Stimulated activated CD4-positive, alpha-beta T cell treated with anti-CD3 and anti-CD28 coated beads, Interleukin-2, amount 100 ng/mL, for 48 hours (primary cell): ENCODE results near the gene SPPL2B.
A peak's percentile ranks its signal among the peaks of the same experiment; 100 is the strongest.
"Not testable (repeated sequence)": the region's sequence is repeated elsewhere in the genome, so short reads cannot be mapped to it uniquely, and the experiment has no call there.

ENCODE experiments used
- DNase-seq, 2 donors: peaks; one replicate each; pipeline ENCODE4 v3.0.0-alpha.2; 2020

The SPPL2B gene

GRCh38 chr19:2328401-2329148 lies at the start of gene SPPL2B, which contains the start of gene LSM7:
TSS of gene SPPL2B (plus strand) at chr19:2328684. CDS start at chr19:2328710, 26 bp downstream.
TSS of gene LSM7 (minus strand) at chr19:2328586. CDS start at chr19:2328566, 20 bp downstream.
- peak; percentile 90 to 91 for DNase-seq

GRCh38 chr19:2280633-2281264 lies 47.7 kb upstream of the SPPL2B start:
- no peak for DNase-seq

GRCh38 chr19:2281265-2282061 lies 47.0 kb upstream of the SPPL2B start:
- DNase-seq: not testable (repeated sequence)

GRCh38 chr19:2282062-2282861 lies 46.2 kb upstream of the SPPL2B start, which contains the start of gene PEAK3:
TSS of gene PEAK3 (minus strand) at chr19:2282175. CDS start at chr19:2280931, 1,244 bp downstream.
- no peak for DNase-seq

GRCh38 chr19:2282862-2283237 lies 45.6 kb upstream of the SPPL2B start:
- no peak for DNase-seq

- DNase-seq: no peak
These were observed 44.5 kb upstream of the SPPL2B start for GRCh38 chr19:2283835-2284507.

- DNase-seq: no peak
These were observed 41.9 kb upstream of the SPPL2B start for GRCh38 chr19:2286402-2287140.

- no peak for DNase-seq
These were observed 40.7 kb upstream of the SPPL2B start for GRCh38 chr19:2287585-2288337.

- no peak for DNase-seq
These were observed 40.1 kb upstream of the SPPL2B start for GRCh38 chr19:2288338-2288817.

- DNase-seq: no peak
These were observed 39.4 kb upstream of the SPPL2B start for GRCh38 chr19:2288818-2289713.

GRCh38 chr19:2289714-2290435 lies 38.6 kb upstream of the SPPL2B start:
- DNase-seq: no peak

GRCh38 chr19:2290441-2291184 lies 37.9 kb upstream of the SPPL2B start:
- no peak for DNase-seq

GRCh38 chr19:2291185-2291751 lies 37.2 kb upstream of the SPPL2B start:
- DNase-seq: no peak

GRCh38 chr19:2294687-2295335 lies 33.7 kb upstream of the SPPL2B start:
- DNase-seq: no peak

GRCh38 chr19:2296141-2296540 lies 32.3 kb upstream of the SPPL2B start:
- DNase-seq: no peak

GRCh38 chr19:2300533-2300932 lies 28.0 kb upstream of the SPPL2B start:
- no peak for DNase-seq
